Endothelial cell of hepatic sinusoid (primary cell): Measurements from ENCODE around the gene LDB2.

Source experiments
- in situ Hi-C: cut with HindIII; loops from 2 replicates; pipeline ENCODE4 v1.10.0; 2017; ENCODE audit warnings: low sequenced_read_pairs

Gene LDB2

DNA sequence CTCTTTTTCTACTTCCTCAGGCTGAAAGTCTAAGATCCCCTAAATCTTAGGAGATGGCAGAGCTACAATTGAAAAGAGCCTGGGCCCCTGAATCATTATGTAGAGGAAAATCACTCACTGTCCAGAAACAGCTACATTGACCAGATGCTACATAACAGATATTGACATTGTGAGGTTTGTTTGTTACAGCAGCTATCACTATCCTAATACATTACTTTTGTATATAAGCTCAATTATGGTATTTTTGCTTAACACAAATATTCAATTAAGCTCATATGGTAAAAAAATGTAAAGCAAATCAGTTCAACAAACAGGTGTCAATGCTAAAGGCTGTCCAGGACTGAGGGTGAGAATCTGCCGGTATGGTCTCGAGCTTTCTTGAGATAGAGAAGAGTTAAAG is 89.4 kb downstream of the LDB2 start:
- in situ Hi-C loops = no loop called here

- in situ Hi-C loops = no loop called here
These were observed 91.1 kb downstream of the LDB2 start for GRCh38 chr4:16807355-16807754.

DNA sequence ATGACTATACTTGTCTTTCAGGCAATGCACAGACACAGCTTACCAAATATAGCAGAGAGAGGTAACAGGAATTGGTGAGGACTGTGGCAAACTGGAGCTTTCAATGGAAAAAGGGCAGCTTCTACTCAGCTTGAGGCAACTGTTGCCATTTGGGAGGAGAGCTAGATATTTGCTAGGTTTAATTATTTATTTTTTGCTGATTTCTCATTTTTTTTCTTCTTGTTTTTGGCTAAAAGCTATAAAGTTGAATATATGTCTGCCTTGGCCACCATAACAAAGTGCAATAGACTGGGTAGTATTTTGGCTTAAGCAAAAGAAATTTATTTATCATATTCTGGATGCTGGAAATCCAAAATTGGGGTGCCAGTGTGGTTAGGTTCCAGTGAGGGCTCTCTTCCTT is 93.9 kb downstream of the LDB2 start:
- in situ Hi-C loops = no loop called here

DNA sequence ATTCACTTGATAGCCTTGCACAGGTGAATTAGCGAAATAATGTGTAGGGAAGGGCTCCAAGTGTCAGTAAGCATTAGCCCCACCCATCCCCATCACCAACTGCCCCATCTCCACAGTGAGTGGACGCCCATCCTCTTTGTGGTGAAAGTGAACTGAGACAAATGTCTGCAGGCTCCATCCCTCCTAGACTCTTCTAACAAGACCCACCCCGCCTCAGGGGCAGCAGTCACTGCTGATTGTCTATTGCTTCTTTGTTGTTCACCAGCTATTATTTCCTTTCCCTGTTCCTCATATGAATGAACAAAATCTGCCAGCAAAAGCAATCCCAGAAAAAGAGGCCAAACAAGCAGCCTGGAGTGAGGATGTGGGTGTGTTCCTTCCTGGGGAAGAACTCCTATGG is 96.4 kb downstream of the LDB2 start:
- in situ Hi-C loops = no loop called here

DNA sequence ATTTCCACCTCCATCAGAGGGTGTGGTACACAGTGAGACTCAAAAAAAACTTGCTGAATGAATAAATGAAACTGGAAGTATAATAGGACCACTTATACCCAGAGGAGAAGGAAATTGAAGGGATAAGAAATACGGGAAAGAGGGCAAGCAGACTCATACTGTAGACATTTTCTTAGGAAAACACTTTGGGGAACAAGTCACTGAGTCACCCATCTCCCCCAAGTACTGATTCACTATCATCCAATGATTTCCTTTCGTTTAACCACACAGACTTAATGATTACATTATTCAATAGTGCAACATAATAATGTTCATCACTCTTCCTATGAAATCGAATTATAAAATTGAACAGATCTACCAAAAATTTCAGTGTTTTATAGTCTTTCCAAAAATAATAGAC is 97.1 kb downstream of the LDB2 start:
- in situ Hi-C loops = no loop called here

DNA sequence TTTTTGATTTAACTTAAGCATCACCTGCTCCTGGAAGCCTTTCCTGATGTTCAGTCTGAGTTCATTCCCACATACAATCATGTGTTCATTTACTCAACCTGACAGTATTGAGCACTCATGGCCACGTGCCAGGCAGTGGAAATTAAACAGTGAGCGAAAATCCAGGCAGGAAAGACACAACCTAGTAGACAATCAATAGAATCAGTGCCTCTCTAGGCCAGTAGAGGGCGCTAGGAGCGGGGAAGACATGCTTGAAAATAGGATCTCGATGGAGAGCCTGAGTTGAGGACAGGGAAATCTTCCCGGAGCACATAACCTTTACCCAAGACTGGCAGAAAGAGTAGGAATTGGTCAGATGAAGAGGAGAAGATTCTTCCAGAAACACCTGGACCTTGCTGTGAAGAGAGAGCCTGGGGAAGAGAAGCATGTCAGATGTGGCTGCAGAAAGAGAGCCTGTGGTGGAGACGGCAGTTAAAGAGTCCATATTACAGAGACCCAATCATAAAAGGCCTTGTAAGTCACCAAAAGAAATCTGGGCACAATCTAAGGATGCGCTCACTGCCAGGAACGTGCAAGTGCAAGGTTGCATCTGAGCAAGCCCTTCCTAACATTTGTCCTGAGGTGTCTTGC is 103.5 kb downstream of the LDB2 start:
- in situ Hi-C loops = loop anchor here (5.0 kb wide), 1 partner anchor 37 kb away; no protein-coding TSS in a partner anchor

DNA sequence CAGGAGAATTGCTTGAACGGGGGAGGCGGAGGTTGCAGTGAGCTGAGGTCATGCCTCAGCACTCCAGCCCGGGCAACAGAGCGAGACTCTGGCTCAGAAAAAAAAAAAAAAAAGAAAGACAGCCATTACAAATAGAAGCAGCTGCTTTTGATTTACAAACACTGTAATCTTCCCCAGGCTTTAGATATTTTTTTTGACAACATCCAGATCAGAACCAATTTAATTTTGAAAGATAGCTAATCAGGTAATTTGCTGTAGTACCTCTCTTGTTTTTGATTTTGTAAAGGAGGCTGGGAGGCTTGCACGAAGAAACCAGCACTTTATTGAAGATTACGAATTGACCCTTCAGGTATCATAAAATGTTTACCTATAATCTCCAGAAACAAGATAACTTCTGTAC is 107.0 kb downstream of the LDB2 start:
- in situ Hi-C loops = loop anchor here (5.0 kb wide), 1 partner anchor 41 kb away; no protein-coding TSS in a partner anchor

GRCh38 chr4:16790508-16790907 is 107.9 kb downstream of the LDB2 start:
- in situ Hi-C loops = loop anchor here (5.0 kb wide), 1 partner anchor 42 kb away; no protein-coding TSS in a partner anchor

- in situ Hi-C loops = no loop called here
These were observed 109.6 kb downstream of the LDB2 start for GRCh38 chr4:16788868-16789267.

DNA sequence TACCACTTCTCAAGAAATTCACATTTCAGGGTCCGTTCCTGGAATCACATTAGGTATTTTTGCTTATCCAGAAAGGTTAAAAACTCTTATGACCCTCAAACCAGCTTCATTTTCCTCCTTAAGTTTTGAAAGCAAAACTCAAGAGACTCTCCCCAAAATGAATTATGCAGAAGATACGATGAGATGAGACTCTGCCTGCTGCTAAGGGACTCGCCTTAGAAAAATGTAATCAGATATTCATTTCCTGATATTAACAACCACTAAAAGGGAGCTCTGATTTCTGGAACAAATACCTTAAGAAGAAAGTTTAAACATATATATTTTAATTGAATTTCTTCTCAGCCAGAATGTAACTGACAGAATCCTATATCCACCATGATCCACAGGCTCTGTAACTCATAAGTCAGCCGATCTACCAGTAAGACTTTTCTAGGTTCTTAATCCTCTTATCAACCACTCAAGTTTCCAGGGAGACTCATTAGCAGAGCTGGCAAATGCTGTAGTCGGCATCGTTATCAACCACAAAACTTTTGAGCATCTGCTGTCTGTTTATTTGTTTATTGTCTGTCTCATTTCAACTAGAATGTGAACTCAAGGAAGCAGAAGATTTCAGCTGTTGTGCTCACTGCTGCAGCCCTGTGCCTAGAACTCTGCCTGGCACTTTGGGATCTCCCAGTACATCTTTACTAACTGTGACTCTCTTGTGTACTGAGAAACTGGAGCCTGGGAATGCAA is 112.5 kb downstream of the LDB2 start:
- in situ Hi-C loops = no loop called here

DNA sequence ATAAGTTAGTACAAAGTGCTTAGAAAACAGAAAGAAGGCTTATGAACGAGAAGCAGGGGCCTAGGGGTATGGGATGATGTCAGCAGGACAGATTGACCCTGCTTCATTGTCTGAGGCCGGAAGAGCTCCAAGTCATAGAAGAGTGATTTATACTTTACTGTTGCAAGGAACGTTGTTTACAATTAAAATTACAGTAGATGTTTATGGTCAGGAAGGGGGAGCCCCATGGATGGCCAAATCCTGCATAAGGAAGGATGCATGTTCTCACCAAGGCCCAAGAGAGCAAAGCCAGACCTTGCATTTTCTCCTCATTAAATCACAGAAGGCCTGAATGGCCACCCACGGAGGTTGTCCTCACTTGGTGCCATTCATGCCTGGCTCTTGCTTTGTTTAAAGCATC is 115.3 kb downstream of the LDB2 start:
- in situ Hi-C loops = no loop called here

DNA sequence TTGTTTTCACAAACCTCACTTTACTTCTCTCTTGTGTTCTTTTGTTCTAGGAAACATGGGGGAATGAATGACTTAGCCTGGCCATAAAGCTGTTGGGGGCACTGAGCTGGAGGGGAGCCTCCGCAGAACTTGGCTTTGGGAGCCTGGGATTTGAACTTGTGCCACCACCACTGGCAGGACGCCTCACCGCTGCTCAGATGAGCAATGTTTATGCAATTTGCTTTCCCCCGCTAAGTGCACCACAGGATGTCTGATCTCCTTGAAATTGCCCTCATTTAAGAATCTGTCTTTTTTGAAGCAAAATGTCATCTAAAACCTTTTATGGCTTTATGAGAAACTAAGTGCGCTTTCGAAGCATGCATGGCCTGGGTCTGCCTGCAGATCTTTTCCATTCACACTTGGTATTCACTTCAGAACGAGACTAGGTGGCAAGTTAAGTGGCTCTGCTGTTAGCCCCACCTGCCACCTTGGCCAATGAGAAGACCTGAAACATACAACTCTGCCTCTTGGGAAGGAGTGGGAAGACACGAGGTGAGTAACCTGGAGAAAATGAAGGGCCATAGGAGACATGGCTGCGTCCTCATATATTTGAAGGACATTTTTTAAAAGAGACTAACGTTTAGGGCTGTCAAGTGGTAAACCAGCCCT is 119.3 kb downstream of the LDB2 start:
- in situ Hi-C loops = no loop called here

DNA sequence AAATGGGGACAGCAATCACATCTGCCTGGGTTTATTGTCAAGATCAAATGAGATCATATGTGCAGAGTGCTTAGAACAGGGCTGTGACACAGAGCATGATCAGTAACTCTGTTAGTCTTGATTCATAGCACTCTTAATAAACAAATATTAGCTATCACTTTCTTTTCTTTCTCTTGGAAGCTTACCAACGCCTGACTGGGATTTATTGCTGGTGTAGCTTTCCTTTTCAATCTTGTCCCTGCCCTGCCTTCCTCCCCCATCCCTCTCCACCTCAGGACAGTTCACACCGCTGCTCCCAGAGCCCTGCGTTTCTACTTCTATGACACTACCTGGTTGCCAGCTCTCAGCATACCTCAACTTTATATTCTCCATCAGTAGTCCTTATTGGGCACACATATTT is 120.7 kb downstream of the LDB2 start:
- in situ Hi-C loops = no loop called here

DNA sequence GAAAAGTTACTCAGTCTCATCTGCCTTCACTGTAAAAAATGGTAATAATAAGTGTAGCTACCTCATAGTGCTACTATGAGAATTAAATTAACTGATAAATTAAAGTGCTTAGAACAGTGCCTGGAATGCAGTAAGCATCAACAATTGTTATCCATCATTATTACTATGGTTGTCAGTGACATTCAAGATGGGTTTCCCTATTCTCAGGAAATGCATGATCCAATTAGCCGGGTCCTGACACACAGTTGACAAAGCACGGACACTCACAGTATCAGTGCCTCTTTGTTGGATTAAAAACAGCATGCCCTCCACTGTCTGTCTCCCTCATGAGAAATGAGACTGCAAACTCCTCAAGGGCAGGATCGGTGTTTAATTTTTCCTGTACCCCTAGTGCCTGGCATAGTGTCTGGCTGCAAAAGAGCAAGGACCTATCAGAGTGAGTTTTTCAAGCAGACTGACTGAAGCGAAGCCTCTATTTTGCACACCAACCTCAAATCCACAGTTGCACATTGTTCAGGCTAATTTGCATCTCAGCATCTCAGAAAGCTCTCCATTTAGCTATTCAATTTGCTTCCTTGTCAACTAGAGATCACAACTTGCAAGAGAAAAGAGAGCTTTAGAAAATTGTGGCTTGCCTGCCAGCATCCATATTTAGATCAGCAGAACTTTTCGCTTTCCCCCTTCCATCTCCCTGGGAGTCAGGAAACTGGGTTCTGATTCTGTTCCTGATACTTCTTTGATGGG is 122.9 kb downstream of the LDB2 start:
- in situ Hi-C loops = no loop called here

DNA sequence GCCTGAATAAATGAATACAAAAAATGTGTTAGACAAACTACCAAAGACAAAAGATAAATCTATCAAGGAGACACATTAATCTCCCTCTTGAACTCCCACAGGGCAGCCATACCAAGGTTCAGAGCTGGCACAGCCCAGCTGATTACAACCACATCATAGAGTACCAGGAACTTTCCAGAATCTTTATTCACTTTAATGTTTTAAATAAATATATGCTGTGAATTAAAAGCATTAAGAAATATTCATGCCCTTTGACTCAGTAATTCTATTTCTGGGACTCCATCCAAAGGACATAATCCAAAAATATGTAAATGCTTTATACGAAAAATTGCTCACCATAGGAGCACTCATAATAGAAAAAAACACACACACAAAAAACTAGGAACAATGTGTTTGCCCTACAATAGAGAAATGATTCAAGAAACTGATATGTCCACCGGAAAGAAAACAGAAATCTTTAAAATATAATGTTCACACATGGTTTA is 126.0 kb downstream of the LDB2 start:
- in situ Hi-C loops = no loop called here

GRCh38 chr4:16770710-16771285 is 127.6 kb downstream of the LDB2 start:
- in situ Hi-C loops = no loop called here

DNA sequence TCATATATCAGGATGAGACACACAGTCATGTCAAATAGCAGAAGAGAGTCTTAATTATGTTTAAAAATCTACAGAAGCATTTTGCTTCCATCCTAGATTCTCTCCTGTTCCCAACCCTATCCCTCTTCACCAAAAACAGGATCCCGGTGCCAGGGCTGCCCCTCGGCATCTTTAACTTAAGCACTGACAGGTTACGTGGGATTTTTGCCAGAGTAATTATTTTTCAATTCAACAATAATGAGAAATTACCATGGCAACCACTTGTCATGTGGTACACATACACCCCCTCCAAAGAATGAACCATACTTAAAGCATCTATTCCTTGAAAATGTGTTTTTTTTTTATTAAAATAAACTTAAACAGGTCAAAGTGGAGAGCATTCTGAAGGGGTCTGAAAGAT is 130.6 kb downstream of the LDB2 start:
- in situ Hi-C loops = no loop called here

DNA sequence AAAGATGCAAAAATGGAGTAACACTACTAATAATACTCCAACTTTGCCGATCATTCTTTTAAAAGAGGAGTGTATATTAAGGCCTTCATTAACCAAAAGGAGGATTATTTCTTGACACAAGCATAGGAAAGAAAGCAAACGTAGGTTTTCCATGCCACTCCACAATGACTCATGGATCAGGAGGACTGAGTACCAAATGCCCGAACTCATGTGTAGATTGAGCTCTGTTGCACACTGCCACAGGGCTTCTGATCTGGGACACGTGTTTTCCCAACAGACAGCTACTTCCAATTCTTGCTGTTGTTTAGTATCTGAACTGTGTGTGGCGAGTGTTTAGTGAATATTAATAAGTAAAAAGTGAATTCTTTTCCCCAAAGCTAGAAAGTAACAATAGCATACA is 131.2 kb downstream of the LDB2 start:
- in situ Hi-C loops = no loop called here

DNA sequence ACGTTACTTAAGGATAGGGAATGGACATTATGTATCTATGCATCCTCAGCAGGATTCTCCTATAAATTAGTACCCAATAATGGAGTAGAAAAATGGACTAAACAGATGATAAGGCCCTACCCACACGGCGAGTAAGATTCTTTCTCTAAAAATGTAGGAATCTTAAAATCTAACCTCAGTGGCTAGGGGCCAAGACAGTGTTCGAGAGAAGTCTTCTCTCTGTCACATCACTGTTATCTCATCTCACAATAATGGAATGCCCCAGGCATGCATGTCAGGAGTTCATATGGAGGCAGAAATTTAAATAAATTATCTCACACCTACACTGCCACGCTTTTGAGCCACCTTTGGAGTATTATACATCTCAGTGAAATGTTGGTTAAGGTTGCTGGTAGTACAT is 132.9 kb downstream of the LDB2 start:
- in situ Hi-C loops = no loop called here

GRCh38 chr4:16764622-16765021 is 133.8 kb downstream of the LDB2 start:
- in situ Hi-C loops = no loop called here
